Left cardiac atrium (tissue), 4 donors: ENCODE results near the gene EXOG. TPM values are rescaled to one million over a fixed set of nuclear protein-coding genes. Genes with fewer than 3 reads are reported as not detected.

Source experiments
- ATAC-seq, 2 donors: fragments of 200-7000 bp; cut with Tn5 transposase; one replicate each; pipeline ENCODE4 v1.9.1; 2020; ENCODE audit warnings: mild to moderate bottlenecking in 2 of 2, moderate library complexity in 2 of 2
- DNase-seq: peaks from one replicate; pipeline ENCODE4 v3.0.0-alpha.2; 2020
- intact Hi-C, 2 donors: fragments of 100-400 bp; cut with DNase I; formaldehyde crosslinking; loops; one replicate each; pipeline versions ENCODE4 v1.14.1 to v1.15.1; 2022 to 2023
- long read RNA-seq: library from polyadenylated mRNA; unstranded; transcript quantifications from one replicate; pipeline ENCODE4 v2.0.0, GENCODE V29; 2021
- total RNA-seq, 2 donors: library from RNA; stranded (reverse); fragmentation: NEBNext Ultra II Directional; extraction: Animal tissue kit (Norgen Biotek cat#: 25700); gene quantifications; one replicate each; pipeline ENCODE4 v1.2.1, GENCODE V29; 2021
- donor health status: DM: no; HTN: yes; CAD: no.
- donor health status: DM: no; HTN: yes; CAD: no; lungs with severe emphysema.
- donor health status: DM: yes; HTN: yes; CAD: no.
- donor health status: Dilated cardiomyopathy.

Gene EXOG, protein sequence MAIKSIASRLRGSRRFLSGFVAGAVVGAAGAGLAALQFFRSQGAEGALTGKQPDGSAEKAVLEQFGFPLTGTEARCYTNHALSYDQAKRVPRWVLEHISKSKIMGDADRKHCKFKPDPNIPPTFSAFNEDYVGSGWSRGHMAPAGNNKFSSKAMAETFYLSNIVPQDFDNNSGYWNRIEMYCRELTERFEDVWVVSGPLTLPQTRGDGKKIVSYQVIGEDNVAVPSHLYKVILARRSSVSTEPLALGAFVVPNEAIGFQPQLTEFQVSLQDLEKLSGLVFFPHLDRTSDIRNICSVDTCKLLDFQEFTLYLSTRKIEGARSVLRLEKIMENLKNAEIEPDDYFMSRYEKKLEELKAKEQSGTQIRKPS
- 10 to 100 TPM; 17.8 to 20.5 TPM for total RNA-seq
- long read RNA-seq, transcript EXOG-201 (6 exons, 2,792 nt) = major isoform, 10 of 39 reads
- long read RNA-seq, partial matches to known transcripts = 1 of 39 reads
- long read RNA-seq, other reads (novel, unspliced or antisense) = 26 of 39 reads

DNA sequence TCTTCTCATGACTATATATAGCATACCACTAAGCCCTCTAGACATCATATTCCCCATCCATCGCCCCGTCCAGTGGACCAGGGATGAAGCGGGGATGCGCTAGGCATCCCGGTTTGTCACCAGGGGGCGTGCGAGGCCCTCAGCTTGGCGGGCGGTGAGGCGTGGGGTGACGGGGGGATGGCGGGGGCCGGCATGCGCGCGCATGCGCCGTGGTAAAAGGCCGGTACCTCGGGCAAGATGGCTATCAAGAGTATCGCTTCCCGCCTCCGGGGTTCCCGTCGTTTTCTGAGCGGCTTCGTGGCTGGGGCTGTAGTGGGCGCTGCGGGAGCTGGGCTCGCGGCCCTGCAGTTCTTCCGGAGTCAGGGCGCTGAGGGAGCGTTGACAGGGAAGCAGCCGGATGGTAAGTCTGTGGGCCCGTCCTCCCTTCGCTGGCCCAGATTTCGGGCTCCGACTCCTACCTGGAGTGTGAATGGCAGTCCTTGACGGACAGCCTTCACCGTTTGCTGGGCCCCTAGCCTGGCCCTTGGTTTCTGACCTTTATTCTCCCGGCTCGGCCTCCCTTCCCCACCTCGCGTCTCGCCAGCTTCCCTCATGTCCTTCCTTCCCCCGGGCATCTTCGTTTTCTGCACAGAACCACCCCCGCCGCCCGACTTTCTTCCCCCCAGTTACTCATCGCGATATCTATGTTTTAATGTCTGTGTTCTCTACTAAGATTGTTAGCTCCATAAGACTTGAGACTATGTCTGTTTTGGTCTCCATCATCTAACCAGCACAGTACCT, at the start of gene EXOG:
Gene EXOG (plus strand): TSS at position 210 of the 780 bp plus-strand sequence. CDS start 28 bp downstream, at position 238.
- peak; percentile 95 for DNase-seq
- intact Hi-C loops = loop anchor here (10.0 kb wide), 2 partner anchors 158 to 348 kb away; no protein-coding TSS in a partner anchor
- peak; percentile 97 for ATAC-seq

DNA sequence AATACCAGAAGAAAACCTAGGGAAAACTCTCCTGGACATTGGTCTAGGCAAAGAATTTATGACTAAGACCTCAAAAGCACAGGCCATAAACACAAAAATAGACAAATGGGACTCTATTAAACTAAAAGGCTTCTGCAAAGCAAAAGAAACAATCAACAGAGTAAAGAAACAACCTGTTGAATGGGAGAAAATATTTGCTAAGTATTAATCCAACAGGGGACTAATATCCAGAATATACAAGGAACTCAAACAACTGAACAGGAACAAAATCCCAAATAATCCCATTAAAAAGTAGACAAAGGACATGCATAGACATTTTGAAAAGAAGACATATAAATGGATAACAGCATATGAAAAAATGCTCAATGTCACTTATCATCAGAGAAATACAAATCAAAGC, 49.3 kb upstream of the EXOG start:
- DNase-seq (no peak), ATAC-seq (no peak)
- intact Hi-C loops = no loop called here

DNA sequence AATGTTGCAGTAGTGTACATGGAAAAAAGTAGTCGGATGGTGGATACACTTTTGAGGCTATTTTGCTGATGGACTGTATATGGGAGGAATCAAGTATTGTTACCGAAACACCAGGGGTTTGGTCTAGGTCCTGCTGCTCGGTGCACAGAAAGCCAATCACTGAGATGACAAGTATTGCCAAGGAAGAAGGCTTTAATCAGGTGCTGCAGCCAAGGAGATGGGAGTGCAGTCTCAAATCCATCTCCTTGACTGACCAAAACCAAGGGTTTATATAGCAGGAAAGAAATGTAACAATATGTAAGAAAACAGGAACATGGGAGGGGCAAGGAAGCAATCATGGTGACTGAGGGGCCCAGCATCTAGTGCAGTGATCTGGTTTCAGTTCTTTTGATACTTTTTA, 45.3 kb upstream of the EXOG start:
- intact Hi-C loops = no loop called here
- ATAC-seq (no peak), DNase-seq (no peak)

DNA sequence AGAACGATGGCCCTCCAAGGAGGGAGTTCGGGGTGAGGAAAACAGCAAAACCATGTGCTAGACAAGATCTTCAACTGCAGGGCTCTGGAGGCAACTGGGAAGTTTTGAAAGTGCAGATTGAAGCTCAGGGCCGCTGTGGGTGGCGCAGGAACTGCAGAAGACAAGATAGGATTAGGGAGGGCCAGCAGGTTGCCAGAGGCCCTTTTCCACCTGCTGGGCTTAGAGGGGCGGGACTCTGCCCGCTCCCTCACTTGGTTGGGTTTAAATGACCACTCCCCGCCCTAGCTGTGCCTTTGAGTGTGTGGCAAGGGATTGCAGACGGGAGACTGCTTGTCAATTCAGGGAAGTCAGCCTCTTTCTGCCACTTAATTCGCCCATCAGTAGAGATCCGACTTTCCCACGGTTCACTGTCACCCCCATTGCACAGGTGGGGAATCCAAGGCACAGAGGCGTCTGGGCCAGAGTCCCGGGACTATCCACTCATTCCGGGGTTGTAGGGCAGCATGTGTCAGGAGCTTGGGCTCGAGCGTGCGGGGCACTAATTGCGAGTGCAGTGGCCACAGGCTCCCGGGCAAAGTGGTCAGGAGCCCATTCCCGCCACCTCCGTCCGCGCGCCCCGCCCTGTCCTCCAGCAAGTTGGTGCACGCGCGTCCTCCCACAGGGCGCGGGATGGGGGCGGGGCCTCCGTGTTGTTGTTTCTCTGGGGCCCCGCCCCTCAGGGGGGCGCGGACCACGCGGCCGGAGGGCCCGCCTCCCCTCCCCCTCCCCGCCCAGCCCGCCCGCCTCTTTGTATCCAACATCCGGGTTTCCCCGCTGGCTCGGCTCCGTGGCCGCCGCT, 42.8 kb upstream of the EXOG start, which contains the start of gene ACVR2B:
Gene ACVR2B (plus strand): TSS at position 816 of the 838 bp plus-strand sequence. CDS start 433 bp downstream, outside the sequence.
- peak; percentile 90 to 91 for ATAC-seq
- DNase-seq = peak; percentile 92
- intact Hi-C loops = no loop called here

DNA sequence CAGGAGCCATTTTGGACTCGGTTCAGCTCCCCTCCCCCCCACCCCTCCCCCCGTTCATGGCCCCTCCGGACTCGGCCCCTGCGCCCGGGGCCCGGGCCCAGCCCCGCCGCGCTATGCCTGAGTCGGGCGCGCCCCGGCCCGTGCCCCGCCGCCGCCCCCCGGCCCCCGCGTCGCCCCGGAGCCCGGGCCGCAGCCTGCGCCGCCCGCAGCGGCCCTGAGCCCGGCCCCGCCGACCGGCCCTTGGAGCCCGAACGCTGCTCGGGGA, 42.3 kb upstream of the EXOG start:
- ATAC-seq (no peak), DNase-seq (no peak)
- intact Hi-C loops = no loop called here

DNA sequence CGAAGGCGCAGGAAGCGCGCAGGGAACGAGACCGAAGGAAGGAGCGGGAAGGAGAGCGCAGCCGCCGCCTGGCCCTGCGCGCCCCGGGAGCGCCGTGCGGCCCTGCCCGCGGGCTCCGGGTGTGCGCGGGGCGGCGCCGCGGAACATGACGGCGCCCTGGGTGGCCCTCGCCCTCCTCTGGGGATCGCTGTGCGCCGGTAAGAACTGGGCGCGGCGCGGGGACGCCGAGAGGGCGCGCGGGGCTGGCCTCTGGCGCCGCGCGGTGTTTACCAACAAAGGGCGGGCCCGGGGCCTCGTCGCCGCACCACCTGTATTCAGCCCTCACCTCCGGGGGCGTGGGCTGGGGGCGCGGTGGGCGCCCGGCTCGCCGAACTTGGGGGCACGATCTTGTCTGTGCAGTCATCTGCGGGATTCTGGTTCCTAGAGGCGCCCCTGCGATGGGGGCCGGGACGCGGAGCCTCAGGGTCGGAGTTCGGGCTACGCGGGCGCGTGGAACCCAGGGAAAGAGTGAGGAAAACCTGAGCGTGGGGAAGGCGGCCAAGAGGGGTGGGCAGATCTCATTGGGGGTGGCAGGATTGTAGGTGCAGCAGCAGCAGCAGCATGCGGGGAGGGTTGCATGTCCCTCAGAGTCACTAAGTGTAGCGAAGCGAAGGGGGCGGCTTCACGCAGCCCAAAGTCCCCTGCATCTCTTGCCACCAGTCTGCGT, 41.8 kb upstream of the EXOG start:
- ATAC-seq (peak; percentile 25 to 31), DNase-seq (peak; percentile 35)
- intact Hi-C loops = no loop called here

DNA sequence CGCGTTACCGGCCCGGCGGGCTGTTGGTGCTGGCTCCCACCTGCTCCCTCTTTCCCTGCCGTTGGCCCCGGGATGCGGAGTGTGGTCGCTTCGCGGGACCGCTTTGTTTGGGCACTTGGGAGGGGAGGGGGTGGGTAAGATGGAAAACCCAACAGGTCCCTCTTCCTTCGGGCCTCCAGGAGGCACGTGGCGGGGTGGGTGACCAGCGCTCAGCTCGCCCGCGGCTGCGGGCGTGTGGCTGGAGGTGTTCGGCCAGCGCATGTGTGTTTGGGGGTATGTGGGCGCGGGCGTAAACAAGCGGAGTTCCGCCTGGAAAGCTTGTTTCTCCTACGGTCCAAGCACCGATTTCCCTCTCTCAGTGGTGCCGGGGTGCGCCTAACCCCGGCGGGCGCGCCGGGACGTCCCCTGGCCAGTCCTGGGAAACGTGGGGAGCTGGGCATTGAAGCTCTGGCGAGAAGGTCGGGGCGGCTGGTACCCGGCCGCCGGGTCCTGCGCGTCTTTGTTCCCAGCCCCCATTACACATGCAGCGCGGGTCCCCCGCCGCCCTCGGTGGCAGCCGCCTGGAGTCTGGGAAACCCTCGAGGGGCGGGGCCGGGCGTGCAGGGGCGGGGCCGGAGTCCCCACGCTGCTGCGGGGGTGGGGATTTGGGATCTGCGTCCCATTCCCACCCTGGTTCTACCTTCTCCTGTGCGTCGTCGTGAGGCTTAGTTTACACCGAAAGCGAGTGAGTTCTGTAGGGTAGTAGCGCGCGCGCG, 41.1 kb upstream of the EXOG start:
- intact Hi-C loops = no loop called here
- ATAC-seq (peak; percentile 61 to 77), DNase-seq (peak; percentile 71)

DNA sequence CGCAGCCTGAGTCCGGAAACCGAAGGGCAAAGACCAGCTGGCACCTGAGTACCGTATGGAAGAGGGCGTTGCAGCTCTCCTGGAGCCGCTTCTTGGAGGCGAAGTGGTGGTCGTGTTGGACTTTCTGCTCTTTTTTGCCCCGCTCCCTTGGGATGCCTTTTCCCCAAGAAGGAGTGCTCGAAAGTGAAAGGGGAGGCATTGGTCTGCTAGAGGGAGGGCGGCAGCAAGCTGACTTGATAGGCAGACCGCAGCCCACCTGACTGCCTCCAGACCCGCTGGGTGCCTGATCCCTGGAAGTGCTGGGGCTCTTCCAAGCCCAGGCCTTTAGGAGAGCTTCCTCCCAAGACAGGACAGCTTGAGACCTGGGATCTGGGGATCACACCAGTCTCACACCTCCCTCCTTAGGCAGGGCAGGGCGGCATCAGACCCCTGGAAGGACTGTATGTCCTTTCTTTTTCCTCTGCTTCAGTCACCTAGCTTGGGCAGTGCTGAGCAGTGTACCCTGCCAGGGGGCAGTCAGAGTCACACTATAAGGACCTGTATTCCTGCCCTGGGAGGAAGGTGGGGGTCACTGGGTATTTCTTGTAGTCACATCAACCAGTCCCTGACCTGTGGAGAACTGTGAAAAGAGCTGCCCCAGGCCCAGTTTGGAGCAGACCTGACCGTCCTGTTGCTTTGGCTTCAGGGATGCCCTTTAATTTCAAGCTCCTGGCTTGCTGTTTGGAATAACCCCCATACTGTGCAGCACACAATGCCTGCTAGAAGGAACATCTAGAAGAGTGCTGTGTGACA, 40.3 kb upstream of the EXOG start:
- DNase-seq = peak; percentile 31
- peak; percentile 1 to 13 for ATAC-seq
- intact Hi-C loops = no loop called here

DNA sequence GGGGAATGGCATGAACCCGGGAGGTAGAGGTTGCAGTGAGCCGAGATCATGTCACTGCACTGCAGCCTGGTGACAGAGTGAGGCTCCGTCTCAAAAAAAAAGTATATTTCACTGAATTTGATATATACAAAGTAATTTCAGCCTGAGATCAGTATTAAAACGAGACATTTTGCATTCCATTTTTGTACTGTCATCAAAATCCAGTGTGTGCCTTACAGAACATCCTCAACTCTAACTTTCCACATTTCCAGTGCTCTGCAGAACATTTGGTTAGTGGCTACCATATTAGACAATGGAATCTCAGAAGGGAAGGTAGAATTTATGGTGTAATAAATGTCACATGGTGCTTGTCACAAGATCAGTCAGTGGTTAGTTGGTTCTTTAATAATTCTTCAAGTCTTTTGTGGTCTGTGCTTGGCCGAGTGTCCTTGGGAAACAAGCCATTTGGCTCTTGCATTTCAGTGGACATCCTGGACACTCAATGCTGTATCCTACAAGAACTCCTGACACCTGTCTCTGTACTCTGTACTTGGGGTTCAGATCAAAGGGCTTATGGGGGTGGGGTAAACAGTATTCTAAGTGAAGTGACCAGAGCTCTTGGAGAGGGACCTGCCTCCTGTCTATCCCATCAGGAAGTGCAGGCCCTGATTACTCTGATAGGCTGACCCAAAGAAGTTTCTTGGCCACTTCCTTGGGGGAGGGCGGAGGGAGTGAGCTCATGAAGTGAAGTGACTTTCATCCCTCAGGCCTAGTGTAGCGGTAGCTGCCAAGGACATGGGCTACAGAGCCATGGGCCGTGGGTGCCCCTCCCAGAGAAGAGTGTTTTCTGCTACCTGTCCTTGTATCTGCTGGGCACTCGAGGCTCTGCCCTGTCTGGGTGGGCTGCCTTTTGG, 38.8 kb upstream of the EXOG start:
- DNase-seq (no peak), ATAC-seq (no peak)
- intact Hi-C loops = no loop called here

DNA sequence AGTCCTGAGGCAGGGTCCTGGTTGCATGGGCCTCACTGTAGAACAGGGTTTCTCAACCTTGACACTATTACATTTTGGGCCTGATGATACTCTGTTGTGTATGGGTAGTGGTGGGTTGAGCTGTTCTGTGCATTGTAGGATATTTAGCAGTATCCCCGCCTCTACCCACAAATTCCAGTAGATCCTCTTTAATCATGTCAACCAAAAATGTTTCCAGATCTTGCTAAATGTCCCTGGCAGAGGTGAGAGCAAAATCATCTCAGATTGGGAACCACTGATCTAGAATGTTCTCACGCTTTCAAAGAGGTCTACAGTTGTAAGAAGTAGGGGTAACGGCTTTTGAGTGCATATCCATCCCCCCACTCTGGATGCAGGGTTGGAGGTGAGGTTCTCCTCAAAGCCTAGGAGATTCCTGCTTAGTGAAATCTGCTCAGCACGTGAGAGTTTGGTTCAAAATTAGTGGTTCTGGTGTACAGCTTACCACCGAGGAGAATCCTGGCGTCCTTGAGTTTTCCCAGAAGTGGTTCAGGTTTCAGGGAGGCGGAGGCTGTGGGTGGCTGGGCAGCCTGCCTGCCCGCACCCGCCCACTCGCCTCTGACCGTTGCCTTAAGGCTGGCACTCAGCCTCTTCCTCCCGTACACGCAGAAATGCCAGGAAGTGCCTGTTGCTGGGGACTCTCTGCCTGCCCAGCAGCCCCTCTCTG, 37.2 kb upstream of the EXOG start:
- peak; percentile 69 to 77 for ATAC-seq
- intact Hi-C loops = no loop called here
- DNase-seq = peak; percentile 64

DNA sequence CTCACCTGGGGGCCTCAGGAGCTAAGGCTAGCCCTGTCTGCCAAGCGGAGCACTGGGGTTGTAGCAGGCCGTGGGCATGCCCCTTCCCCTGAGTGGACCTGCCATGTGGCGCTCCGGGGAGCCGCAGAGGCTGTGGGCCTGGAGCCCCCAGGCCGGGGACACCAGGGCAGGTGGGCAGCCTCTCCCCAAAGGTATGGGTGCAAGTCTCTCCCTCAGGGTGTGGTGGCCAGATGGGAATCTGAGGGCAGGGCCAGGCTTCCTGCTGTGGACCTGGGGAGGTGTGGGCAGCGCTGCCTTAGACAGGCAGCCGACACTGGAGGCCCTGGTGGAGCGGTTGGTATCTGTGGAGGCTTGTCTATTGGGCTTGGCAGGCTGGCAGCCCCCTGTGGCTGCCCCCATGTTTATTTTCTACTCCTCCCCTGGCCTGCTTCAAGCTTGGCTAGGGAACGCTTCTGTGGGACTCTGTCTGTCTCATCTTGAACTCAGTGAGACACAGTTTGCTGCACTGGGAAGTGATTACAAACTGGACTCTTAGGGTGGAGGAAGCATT, 36.6 kb upstream of the EXOG start:
- intact Hi-C loops = no loop called here
- ATAC-seq (peak in 1 of 2 donors; percentile 4), DNase-seq (no peak)

DNA sequence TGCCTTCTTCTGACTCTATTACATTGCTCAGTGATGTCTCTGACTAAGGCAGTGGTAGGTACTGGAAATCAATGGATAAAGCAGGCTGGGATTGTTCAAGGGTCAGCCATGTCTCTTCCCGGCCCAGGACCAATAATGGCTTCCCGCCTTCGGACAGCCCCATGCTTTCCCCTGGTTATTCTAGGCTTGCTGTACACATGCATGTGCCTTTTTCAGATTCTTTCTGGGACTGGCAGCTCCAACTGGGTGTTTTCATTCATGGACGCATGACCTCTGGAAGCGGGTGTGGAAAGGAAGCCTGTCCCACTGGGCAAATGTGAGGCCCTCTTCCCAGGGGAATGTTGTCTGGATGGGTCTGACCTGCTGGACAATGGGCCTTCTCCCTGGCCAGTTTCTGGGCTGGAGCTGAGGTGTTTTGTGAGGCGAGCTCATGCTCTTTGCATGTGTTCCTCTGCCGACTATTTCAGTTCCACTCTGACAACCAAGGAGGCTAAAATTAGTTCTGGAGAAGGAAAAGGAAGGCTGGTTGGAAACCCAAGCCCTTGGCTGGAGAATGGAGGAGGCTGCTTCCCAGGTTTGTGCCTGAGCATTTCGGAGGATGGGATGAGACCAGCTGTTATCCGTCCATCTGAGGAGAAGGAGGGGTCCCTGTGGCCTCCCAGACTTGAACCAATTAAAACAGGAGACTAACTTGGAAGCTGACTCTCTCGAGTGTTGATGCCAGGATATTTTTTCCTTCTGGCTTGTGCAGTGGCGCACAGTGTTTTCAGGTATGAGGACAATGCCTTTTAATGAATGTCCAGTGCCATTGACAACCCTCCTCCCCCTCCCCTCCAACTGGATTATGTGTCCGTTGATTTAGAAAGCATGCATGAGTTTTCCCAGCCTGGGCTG, 35.5 kb upstream of the EXOG start:
- intact Hi-C loops = no loop called here
- no peak for DNase-seq
- peak in 1 of 2 donors; percentile 27 for ATAC-seq

DNA sequence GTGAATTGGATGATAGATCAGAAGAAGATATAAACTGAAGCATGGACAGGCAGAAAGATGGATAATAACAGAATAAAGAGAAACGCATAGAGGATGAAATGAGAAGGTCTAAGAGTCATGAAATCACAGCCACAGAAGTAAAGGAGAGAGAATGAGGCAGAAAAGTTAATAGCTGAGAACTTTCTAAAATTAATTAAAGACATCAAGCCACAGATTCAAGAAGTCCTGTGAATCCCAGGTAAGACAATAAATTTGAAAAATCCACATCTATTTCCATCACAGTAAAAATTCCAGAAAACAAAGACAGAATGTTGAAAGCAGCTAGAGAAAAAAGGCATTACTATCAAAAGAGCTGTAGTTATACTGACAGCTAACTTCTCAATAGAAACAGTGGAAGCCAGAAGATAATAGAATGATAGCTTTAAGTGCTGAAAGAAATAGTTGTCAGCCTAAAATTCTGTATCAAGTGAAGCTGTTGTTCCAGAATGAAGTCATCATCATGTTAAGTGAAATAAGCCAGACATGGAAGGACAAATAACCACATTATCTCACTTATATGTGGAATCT, 30.5 kb upstream of the EXOG start:
- no peak for DNase-seq
- ATAC-seq = no peak
- intact Hi-C loops = no loop called here

DNA sequence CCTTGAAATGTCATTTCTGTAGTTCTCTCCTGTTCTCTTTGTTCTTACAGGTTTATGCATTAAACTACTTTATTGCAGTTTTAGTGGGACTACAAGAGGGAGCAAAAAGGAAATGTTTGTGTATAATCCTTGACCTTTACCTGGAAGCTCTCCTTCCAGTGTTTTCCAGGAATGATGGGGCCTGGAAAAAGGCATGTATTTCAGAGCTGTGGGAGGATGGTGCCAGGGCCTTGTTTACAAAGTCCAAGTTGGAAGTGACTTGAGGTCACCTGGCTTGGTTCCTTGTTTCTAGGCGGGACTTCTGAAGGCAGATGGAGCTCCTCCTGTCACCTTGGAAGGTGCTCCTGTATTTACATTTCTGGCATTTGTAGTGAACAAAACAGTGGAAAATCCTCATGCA, 27.4 kb upstream of the EXOG start:
- ATAC-seq (no peak), DNase-seq (no peak)
- intact Hi-C loops = no loop called here
